Tibial nerve (tissue), 4 donors: Measurements from ENCODE around the gene SLC12A2. TPM values are rescaled to one million over a fixed set of nuclear protein-coding genes. Genes with fewer than 3 reads are reported as not detected.

Experiments
- DNase-seq, 2 donors: peaks; one replicate each; pipeline ENCODE4 v3.0.0-alpha.2; 2019; ENCODE audit warnings: low spot score in 2 of 2
- H3K27ac ChIP-seq, 4 donors: fragments of 200-600 bp; sonication (generic) in 3 of 4; one replicate each; pipeline ENCODE4 v1.5.1; 2017 to 2019; ENCODE audit warnings: mild to moderate bottlenecking in 1 of 4
- H3K27me3 ChIP-seq, 2 donors: fragments of 200-600 bp; sonication (generic) in 1 of 2; one replicate each; pipeline versions ENCODE4 v1.5.1 to v1.6.0; 2017 to 2019
- H3K36me3 ChIP-seq, 3 donors: fragments of 200-600 bp; sonication (generic); one replicate each; pipeline ENCODE4 v1.5.1; 2018 to 2019
- H3K4me1 ChIP-seq, 4 donors: fragments of 200-600 bp; sonication (generic) in 3 of 4; one replicate each; pipeline ENCODE4 v1.5.1; 2017 to 2019
- H3K4me3 ChIP-seq, 4 donors: fragments of 200-600 bp; sonication (generic) in 3 of 4; one replicate each; pipeline ENCODE4 v1.5.1; 2017 to 2019; ENCODE audit warnings: mild to moderate bottlenecking in 1 of 4, moderate library complexity in 1 of 4
- H3K9me3 ChIP-seq, 4 donors: fragments of 200-600 bp; sonication (generic) in 3 of 4; one replicate each; pipeline ENCODE4 v1.5.1; 2017 to 2019
- EP300 ChIP-seq, 2 donors: sonication (generic); formaldehyde crosslinking; IDR thresholded peaks; one replicate each; pipeline ENCODE4 v1.6.1; 2017; ENCODE audit warnings: antibody characterized with exemption in 2 of 2, mild to moderate bottlenecking in 1 of 2
- POLR2A ChIP-seq, 2 donors: fragments of 450-650 bp; IDR thresholded peaks; one replicate each; pipeline ENCODE4 v1.6.1; 2017; ENCODE audit warnings: antibody characterized with exemption in 2 of 2, mild to moderate bottlenecking in 2 of 2, moderate library complexity in 2 of 2
- WGBS, 2 donors: methylation state at CpG; one replicate each; pipeline ENCODE4 v1.1.5; 2018; 5-methylcytosine and 5-hydroxymethylcytosine counted together
- total RNA-seq, 4 donors: library from RNA; depleted of rRNA; stranded (reverse); fragments of >200 nt; gene quantifications; one replicate each; pipeline ENCODE4 v1.1.0, GENCODE V29; 2016
- TF ChIP-seq, protein P1 (sequence below), 5 experiments: fragments of 200-600 bp in 3 of 5; fragments of 450-650 bp in 2 of 5; sonication (generic) in 3 of 5; IDR thresholded peaks; one replicate each; pipeline ENCODE4 v1.5.1; 2016 to 2019; ENCODE audit warnings: antibody characterized with exemption in 5 of 5, mild to moderate bottlenecking in 3 of 5, moderate library complexity in 2 of 5

The SLC12A2 gene
- total RNA-seq, 4 donors from 2014 or later: 49.8 to 93.1 (median 85.3) TPM

- TF ChIP-seq, protein P1, sequence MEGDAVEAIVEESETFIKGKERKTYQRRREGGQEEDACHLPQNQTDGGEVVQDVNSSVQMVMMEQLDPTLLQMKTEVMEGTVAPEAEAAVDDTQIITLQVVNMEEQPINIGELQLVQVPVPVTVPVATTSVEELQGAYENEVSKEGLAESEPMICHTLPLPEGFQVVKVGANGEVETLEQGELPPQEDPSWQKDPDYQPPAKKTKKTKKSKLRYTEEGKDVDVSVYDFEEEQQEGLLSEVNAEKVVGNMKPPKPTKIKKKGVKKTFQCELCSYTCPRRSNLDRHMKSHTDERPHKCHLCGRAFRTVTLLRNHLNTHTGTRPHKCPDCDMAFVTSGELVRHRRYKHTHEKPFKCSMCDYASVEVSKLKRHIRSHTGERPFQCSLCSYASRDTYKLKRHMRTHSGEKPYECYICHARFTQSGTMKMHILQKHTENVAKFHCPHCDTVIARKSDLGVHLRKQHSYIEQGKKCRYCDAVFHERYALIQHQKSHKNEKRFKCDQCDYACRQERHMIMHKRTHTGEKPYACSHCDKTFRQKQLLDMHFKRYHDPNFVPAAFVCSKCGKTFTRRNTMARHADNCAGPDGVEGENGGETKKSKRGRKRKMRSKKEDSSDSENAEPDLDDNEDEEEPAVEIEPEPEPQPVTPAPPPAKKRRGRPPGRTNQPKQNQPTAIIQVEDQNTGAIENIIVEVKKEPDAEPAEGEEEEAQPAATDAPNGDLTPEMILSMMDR (IDR thresholded peaks at IDR 0.05): no peak
- TF ChIP-seq POLR2A (IDR thresholded peaks at IDR 0.05): no peak
- no peak for TF ChIP-seq EP300 (IDR thresholded peaks at IDR 0.05)
- DNase-seq: no peak
- Histone ChIP-seq H3K27me3 (no peaks in the 10 kb centered on the region), H3K9me3 (no peaks in the 10 kb centered on the region), H3K4me1 (peaks cover 0 to 12% (median 3%) of the 10 kb centered on the region in 4 donors), H3K36me3 (no peaks in the 10 kb centered on the region), H3K27ac (no peak overlapping the region), H3K4me3 (no peak overlapping the region)
- WGBS, 2 donors: 95 to 96% methylated on average over 7 of the region's 7 CpGs
Measured at GRCh38 chr5:128216285-128216684, 132.7 kb downstream of the SLC12A2 start.

DNA sequence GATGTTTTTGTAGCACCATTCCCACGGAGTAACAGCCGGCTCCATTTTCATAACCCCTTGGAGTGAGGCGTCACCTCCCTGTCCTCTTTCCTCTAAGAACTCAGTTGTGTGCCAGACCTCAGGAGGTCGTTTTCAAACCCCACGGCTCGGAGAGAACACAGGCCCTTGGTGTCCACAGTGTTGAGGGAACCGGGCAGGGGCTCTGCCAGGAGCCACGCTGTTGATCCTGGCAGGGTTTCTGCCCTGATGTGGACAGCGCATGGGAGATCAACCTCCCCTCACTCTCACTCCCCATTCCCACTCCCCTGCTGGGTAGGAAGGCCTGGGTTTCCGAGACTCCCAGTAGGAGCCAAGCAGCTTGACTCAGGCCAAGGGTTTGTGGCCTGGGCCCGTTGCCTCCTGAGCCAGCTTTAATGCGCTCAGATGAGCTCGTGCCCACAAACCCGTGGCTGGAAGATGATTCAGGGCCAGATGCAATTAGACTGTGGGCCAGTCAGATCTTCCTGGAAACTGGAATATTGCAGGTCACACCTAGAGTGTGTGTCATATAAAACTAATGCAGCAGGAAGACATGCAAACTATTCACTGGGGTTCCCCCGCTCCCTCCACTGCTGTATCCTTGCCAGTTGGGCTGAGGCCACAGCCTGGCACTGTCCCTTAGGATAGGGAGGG, 133.4 kb downstream of the SLC12A2 start:
- Histone ChIP-seq H3K9me3 (no peaks in the 10 kb centered on the region), H3K4me1 (peaks cover 0 to 9% (median 3%) of the 10 kb centered on the region in 4 donors), H3K27ac (no peak overlapping the region), H3K4me3 (no peak overlapping the region), H3K36me3 (no peaks in the 10 kb centered on the region), H3K27me3 (no peaks in the 10 kb centered on the region)
- no peak for DNase-seq
- TF ChIP-seq, protein P1 (IDR thresholded peaks at IDR 0.05): no peak
- 47 to 49% methylated on average over 14 to 15 of the region's 15 CpGs for WGBS, 2 donors

DNA sequence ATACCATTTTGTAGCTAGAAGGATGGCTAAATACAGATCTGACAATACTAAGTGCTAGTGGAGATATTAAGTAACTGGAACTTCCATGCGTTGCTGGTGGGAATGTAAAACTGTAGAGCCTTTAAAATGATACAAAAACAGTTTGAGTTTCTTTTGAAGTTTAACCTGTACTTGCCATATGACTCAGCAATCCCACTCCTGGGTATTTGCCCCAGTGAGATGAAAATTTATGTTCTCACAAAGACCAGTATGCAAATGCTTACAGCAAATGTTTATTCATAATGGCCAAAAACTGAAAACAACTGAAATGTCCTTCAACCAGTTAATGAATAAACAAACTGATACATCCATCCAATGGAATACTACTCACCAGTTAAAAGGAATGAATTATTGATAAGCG, 137.3 kb downstream of the SLC12A2 start:
- TF ChIP-seq POLR2A (IDR thresholded peaks at IDR 0.05): no peak
- no peak overlapping the region for H3K4me3 ChIP-seq
- DNase-seq: no peak
- no peaks in the 10 kb centered on the region for H3K4me1 ChIP-seq
- no peaks in the 10 kb centered on the region for H3K9me3 ChIP-seq
- 96 to 99% methylated on average over 2 of the region's 2 CpGs for WGBS, 2 donors
- H3K27ac ChIP-seq: no peak overlapping the region
- H3K36me3 ChIP-seq: no peaks in the 10 kb centered on the region
- H3K27me3 ChIP-seq: no peaks in the 10 kb centered on the region

DNA sequence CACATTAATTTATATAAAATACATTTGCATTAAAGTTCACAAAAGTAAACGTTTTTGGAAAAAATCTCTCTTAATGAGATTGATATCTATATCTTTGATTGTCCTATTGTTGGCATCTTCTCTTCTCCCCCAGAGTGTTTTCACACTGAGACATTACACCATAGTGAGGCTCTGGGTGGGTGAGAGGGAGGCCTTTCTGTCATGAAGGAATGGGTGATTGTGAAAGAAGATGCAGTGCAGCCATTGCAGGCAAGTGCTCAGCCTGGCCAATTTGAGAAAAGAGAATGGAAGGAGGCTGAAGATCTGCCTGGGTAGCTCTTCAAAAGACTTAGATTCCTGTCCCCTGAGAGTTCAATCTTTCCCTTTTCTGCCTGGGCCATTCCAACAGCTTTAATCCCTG, 140.8 kb downstream of the SLC12A2 start:
- Histone ChIP-seq H3K9me3 (no peaks in the 10 kb centered on the region), H3K27ac (no peak overlapping the region), H3K36me3 (no peaks in the 10 kb centered on the region), H3K4me1 (peaks cover 0 to 10% (median 0%) of the 10 kb centered on the region in 4 donors), H3K4me3 (no peak overlapping the region), H3K27me3 (no peaks in the 10 kb centered on the region)
- WGBS, 2 donors: 90 to 97% methylated on average over 1 of the region's 1 CpG
- TF ChIP-seq, protein P1 (IDR thresholded peaks at IDR 0.05): no peak
- TF ChIP-seq EP300 (IDR thresholded peaks at IDR 0.05) (no peak), POLR2A (IDR thresholded peaks at IDR 0.05) (no peak)
- no peak for DNase-seq

DNA sequence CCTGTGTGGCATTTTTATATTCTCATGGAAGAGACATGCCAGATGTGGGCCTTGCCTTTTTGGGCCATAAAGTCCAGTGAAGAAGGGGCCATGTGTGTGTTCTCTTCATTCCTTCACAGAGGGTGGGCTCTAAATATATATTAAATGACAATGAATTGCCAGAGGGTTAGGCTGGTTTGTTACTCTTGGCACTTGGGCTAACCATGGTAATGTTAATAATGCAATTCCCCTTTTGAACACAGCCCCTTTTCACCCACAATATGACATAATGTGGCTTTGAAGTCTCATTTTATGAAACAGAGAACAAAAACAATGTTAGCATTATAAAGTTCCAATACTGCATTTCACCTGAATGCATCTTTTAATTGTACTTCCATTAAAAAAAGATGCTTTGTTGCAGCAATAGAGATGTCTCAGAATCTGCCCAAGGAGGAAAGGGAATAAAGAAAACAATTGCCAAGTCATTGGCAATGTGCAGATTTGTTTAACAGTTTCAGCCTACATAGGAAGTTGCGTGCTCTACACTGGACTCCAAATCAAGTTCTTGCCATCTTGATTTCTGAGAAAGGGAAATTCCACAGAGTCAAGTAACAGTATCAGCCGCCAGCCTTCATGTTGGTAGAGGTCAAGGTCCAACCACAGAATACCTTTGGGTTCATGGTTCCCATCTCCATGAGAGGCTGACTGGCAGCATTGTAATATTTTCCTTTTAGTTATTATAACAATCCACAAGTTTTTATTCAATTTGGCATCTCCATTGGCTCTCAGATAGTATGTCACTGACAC, 141.9 kb downstream of the SLC12A2 start:
- H3K4me3 ChIP-seq: no peak overlapping the region
- H3K4me1 ChIP-seq: peaks cover 0 to 10% (median 0%) of the 10 kb centered on the region in 4 donors
- no peak overlapping the region for H3K27ac ChIP-seq
- DNase-seq: no peak
- no peaks in the 10 kb centered on the region for H3K27me3 ChIP-seq
- 93 to 98% methylated on average over 2 of the region's 2 CpGs for WGBS, 2 donors
- no peaks in the 10 kb centered on the region for H3K36me3 ChIP-seq
- no peak for TF ChIP-seq EP300 (IDR thresholded peaks at IDR 0.05)
- TF ChIP-seq, protein P1 (IDR thresholded peaks at IDR 0.05): no peak
- no peak for TF ChIP-seq POLR2A (IDR thresholded peaks at IDR 0.05)
- no peaks in the 10 kb centered on the region for H3K9me3 ChIP-seq
